ENCODE results near the gene SH3D19. TPM values are rescaled to one million over a fixed set of nuclear protein-coding genes. Genes with fewer than 3 reads are reported as not detected.

Gene SH3D19
- total and polyA plus RNA-seq, 8 donors, result 11.0 to 129 (median 67.1) TPM

- no peak overlapping the region for H3K4me3 ChIP-seq
- no peaks in the 10 kb centered on the region for H3K27me3 ChIP-seq
- TF ChIP-seq POLR2AphosphoS5 (IDR thresholded peaks at IDR 0.05), result no peak
- no peak for TF ChIP-seq EP300 (IDR thresholded peaks at IDR 0.05)
- no peak for TF ChIP-seq POLR2A (IDR thresholded peaks at IDR 0.05)
- TF ChIP-seq CTCF (IDR thresholded peaks at IDR 0.05), result no peak
- no peaks in the 10 kb centered on the region for H3K9me3 ChIP-seq
- H3K36me3 ChIP-seq, result no peaks in the 10 kb centered on the region
- 70 to 81% (median 76%) methylated on average over 4 of the region's 4 CpGs for WGBS, 5 donors
- no peaks in the 10 kb centered on the region for H3K4me1 ChIP-seq
- intact Hi-C loops (cut with DNase I; ENCODE audit: low total_unique reads), result loop anchor here (10.0 kb wide), 1 partner anchor 230 kb away; no protein-coding TSS in a partner anchor
- no peak overlapping the region for H3K27ac ChIP-seq
- no peak for DNase-seq
These were observed 29.8 kb upstream of the SH3D19 start for GRCh38 chr4:151355155-151355554.

- no peak overlapping the region for H3K27ac ChIP-seq
- H3K4me3 ChIP-seq, result no peak overlapping the region
- no peaks in the 10 kb centered on the region for H3K27me3 ChIP-seq
- no peaks in the 10 kb centered on the region for H3K9me3 ChIP-seq
- intact Hi-C loops (cut with DNase I; ENCODE audit: low total_unique reads), result no loop called here
- 63 to 87% (median 70%) methylated on average over 9 of the region's 9 CpGs for WGBS, 5 donors
- no peaks in the 10 kb centered on the region for H3K4me1 ChIP-seq
- no peak for DNase-seq
- H3K36me3 ChIP-seq, result no peaks in the 10 kb centered on the region
- no peak for TF ChIP-seq EP300 (IDR thresholded peaks at IDR 0.05)
- no peak for TF ChIP-seq CTCF (IDR thresholded peaks at IDR 0.05)
- no peak for TF ChIP-seq POLR2A (IDR thresholded peaks at IDR 0.05)
- TF ChIP-seq POLR2AphosphoS5 (IDR thresholded peaks at IDR 0.05), result no peak
These were observed 22.3 kb upstream of the SH3D19 start for GRCh38 chr4:151347490-151348235.

- intact Hi-C loops (cut with DNase I; ENCODE audit: low total_unique reads), result no loop called here
- 95 to 98% (median 97%) methylated on average over 2 of the region's 2 CpGs for whole genome bisulfite sequencing, 5 donors
- peaks cover 0 to 3% (median 0%) of the 10 kb centered on the region in 4 donors for H3K4me1 ChIP-seq
- no peak overlapping the region for H3K27ac ChIP-seq
- no peak overlapping the region for H3K4me3 ChIP-seq
- no peaks in the 10 kb centered on the region for H3K9me3 ChIP-seq
- no peaks in the 10 kb centered on the region for H3K27me3 ChIP-seq
- no peaks in the 10 kb centered on the region for H3K36me3 ChIP-seq
- DNase-seq, result no peak
- TF ChIP-seq CTCF (IDR thresholded peaks at IDR 0.05) (no peak), POLR2AphosphoS5 (IDR thresholded peaks at IDR 0.05) (no peak), EP300 (IDR thresholded peaks at IDR 0.05) (no peak), POLR2A (IDR thresholded peaks at IDR 0.05) (no peak)
These were observed 19.5 kb upstream of the SH3D19 start for GRCh38 chr4:151344948-151345347.

- H3K36me3 ChIP-seq, result no peaks in the 10 kb centered on the region
- TF ChIP-seq POLR2AphosphoS5 (IDR thresholded peaks at IDR 0.05), result no peak
- no peak for TF ChIP-seq EP300 (IDR thresholded peaks at IDR 0.05)
- no peak for TF ChIP-seq POLR2A (IDR thresholded peaks at IDR 0.05)
- no peak for TF ChIP-seq CTCF (IDR thresholded peaks at IDR 0.05)
- no peaks in the 10 kb centered on the region for H3K27me3 ChIP-seq
- H3K9me3 ChIP-seq, result no peaks in the 10 kb centered on the region
- H3K27ac ChIP-seq, result no peak overlapping the region
- DNase-seq, result peak in 1 of 2 donors; percentile 28
- 62 to 69% (median 65%) methylated on average over 5 of the region's 5 CpGs for WGBS, 5 donors
- intact Hi-C loops (cut with DNase I; ENCODE audit: low total_unique reads), result no loop called here
- peaks cover 0 to 8% (median 0%) of the 10 kb centered on the region in 4 donors for H3K4me1 ChIP-seq
- no peak overlapping the region for H3K4me3 ChIP-seq
These were observed 15.5 kb upstream of the SH3D19 start for GRCh38 chr4:151340751-151341385.
